ENCODE results near the gene SLC8A3.
"Not testable (repeated sequence)": the region's sequence is repeated elsewhere in the genome, so short reads cannot be mapped to it uniquely, and the experiment has no call there.

The SLC8A3 gene, protein sequence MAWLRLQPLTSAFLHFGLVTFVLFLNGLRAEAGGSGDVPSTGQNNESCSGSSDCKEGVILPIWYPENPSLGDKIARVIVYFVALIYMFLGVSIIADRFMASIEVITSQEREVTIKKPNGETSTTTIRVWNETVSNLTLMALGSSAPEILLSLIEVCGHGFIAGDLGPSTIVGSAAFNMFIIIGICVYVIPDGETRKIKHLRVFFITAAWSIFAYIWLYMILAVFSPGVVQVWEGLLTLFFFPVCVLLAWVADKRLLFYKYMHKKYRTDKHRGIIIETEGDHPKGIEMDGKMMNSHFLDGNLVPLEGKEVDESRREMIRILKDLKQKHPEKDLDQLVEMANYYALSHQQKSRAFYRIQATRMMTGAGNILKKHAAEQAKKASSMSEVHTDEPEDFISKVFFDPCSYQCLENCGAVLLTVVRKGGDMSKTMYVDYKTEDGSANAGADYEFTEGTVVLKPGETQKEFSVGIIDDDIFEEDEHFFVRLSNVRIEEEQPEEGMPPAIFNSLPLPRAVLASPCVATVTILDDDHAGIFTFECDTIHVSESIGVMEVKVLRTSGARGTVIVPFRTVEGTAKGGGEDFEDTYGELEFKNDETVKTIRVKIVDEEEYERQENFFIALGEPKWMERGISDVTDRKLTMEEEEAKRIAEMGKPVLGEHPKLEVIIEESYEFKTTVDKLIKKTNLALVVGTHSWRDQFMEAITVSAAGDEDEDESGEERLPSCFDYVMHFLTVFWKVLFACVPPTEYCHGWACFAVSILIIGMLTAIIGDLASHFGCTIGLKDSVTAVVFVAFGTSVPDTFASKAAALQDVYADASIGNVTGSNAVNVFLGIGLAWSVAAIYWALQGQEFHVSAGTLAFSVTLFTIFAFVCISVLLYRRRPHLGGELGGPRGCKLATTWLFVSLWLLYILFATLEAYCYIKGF

DNA sequence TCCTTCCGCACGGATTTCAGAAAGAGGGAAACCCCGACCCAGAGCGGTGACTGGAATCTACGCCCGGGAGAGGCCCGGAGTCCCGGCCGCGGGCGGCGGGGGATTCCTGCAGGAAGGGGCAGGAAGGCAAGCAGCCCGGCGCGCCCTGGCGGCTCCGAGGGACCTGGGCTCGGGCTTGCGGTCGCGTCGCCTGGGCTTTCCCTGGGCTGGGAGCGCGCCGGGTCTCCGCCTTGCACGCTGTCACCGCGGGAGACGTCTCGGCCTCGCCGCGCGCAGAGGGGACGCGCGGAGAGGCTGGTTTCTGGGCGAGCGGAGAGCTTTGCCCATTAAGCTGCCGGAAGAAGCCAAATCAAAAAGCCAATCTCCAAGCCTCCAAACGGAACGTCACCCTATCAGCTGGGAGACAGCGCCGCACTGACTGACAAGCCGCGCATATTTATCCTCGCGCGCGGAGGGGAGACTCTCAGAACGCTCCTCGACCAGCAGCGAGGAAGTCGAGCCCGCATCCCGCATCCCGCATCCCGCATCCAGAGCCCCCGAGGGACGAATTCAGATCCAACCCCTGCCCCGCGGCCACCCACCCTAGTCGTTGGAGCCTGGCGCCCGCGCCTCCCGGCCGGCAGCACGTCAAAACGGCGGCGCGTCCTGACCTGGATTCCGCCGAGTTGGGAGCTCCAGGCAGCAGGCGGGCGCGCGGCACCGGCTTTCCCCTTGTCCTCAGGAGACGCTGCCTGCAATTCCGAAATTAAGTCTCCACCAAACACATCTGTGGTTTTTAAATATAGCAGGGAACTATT lies at the start of gene SLC8A3:
SLC8A3 (minus strand) TSS at position 293 of the 797 bp plus-strand sequence. CDS start 20,529 bp downstream, outside the sequence.
- DNase-seq (ENCODE audit: low read depth in 2 of 2) = peak in 1 of 2 donors; percentile 16

DNA sequence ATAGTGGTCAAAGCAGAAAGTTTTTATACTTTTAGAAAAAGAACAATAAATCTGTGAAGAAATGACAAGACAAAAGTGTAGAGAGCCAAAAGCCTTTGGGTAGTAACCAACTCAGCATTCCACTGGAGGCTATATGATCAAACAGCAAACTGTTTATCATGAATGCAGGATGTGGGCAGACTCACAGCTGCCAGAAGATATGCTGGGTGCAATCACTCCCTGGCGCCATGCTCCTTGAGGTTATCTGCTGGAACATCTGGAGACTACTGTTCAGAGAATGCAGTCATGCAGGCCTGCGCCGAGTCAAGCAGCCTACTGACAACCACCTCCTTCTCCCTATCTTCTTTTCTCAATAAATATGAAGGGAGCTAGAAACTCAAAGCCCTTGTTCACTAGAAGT lies 49.0 kb upstream of the SLC8A3 start:
- DNase-seq (ENCODE audit: low read depth in 2 of 2) = no peak

DNA sequence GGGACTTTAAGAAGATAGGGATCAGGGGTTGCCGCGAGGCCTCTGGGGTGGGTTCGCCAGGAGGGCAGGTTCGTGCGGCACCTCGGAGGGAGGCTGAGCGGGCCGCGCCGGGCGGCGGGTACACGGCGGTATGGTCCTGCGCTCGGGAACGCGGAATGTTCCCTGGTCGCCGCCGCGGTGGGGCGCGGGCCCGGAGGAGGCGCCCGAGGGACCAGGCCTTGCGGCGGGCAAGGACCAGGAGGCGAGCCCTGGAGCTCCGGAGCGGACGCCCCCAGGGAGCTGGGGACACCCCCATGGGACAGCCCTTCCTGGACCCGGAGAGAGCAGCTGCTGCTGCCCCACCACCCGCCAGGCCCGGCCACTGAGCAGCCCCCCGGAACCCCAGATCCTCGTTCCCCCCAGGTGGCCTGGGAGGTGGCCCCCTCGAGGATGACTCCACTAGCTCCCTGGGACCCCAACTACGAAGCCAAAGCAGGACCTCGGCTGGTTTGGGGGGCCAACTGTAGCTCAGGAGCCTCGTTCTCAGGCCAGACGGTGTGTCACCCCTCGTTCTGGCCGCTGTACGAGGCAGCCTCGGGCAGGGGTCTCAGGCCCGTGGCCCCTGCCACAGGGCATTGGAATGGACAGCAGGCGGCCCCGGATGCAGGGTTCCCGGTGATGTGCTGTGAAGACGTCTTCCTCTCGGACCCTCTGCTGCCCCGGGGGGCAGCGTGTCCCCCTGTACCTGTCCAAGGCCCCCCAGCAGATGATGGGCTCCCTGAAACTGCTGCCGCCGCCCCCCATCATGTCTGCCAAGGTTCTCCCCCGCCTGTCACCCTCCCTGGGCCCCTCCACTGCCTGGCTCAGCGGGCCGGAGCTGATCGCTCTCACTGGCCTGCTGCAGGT lies 45.6 kb upstream of the SLC8A3 start:
- no peak for DNase-seq (ENCODE audit: low read depth in 2 of 2)

DNA sequence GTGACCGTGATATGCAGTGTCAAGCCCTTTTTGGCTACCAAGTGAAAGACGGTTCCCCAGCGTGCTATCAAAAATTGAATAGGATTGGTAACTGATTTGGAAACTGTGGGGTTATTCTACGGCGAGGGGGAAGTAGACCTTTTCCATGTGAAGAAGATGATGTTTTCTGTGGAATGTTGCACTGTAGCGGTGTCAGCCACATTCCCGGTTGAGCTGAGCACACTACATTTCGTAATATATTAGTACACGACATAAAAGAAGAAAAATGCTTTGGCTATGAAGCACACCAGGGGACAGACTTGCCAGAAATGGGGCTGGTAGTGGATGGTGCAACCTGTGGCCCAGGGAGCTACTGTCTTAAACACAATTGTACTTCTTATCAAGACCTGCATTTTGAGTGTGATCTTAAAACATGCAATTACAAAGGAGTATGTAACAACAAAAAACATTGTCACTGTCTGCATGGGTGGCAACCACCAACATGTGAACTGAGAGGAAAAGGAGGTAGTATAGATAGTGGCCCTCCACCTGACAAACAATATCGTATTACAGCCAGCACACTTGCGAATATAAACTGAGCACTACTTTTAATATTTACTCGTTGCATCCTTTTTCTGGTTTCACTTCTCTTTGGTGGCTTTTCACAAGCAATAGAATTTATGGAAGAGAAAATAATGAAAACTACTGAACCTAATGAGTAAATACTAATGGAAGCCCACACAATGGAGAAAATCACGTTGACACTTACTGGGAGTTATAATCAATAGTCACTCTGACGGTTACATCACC lies 43.2 kb upstream of the SLC8A3 start:
- not testable (repeated sequence) for DNase-seq (ENCODE audit: low read depth in 2 of 2)

DNA sequence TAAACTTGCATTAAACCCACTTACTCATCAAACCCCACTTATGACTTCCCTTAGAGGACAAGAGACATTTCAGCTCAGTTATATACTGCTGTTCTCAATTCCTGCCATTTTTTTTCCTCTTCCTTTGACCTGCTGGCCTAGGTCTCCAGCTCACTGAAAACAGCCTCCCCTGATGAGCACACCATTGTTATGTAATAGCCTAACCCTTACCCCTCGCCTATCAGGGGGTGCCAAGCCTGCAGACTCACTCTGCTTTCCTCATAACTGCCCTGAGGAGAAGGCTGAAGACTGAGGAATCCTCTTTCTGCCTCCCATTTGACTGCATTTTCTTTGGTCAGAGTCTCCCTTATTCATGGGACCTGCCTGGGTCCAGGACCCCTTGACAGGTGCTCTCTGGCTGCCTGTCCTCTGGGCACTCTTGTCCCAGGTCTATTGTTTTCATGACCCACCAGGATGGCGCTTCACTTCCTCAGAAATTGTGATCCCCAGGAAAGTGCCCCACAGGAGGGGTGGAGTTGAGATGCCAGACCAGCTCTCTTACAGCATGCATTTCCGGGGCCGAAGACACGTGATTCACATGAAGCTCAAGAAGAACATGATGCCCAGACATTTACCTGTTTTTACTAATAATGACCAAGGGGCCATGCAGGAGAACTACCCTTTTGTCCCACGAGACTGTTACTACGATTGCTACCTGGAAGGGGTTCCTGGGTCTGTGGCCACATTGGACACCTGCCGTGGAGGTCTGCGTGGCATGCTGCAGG lies 41.3 kb upstream of the SLC8A3 start:
- DNase-seq (ENCODE audit: low read depth in 2 of 2) = not testable (repeated sequence)

DNA sequence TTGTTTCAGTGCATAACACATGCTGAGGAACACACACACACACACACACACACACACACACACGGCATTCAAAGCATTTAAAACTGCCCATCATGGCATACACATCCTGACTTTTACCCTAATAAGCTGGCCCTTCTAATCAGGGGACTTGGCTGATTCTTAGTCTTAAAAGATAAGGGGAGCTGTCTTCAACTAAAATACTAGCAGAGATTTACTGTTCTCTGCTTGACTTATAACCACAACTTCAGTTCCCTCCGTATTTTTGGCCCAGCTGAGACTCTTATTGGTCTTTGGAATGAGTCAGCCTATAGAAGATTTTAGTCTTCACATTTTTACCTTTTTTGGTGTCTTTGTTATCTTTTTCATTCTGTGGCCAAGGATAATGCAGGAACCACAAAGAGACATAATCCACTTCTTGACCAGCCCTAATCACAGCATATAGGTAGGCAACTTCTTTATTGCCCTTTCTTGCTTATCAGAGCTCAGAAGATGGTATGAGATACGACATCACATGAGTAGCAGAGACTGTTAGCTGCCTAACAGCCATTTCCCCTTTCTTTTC lies 25.1 kb upstream of the SLC8A3 start:
- no peak for DNase-seq (ENCODE audit: low read depth in 2 of 2)

DNA sequence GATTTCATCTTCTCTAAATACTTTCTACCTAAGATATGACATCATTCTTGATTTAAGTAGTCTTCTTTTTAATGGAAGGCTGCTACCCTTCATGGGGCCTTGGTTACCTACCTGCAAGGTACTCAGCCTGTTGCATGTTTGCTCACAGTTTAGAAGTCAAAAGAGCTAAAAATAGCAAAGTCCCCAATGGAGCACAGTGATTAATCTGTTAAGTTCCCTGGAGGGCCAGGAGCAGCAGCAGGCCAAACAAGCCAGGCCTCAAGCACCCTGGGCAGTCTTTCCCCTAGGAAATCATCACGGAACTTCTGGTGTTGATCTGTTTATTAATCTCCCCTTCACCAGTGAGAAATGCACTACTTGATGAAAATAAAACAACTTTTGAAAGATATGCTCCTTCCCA lies 24.0 kb upstream of the SLC8A3 start:
- DNase-seq (ENCODE audit: low read depth in 2 of 2) = no peak

DNA sequence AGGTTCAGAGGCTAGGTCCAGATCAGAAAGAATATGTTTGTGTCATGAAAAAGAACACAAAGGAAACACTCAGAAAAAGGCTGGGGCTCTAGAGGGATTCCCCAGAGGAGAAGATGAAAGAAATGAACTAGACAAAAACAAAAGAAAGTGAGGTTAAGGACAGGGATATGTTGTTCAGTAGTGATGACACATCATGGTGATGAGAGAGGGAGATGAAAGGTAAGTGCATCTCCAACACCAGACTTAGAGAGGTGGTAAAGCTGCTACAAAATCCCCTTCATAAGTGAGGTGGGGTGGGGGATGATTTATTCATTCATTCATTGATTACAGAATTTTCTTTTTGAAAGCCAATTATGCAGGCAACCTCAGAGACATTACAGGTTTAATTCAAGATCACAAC lies 19.6 kb upstream of the SLC8A3 start:
- no peak for DNase-seq (ENCODE audit: low read depth in 2 of 2)

DNA sequence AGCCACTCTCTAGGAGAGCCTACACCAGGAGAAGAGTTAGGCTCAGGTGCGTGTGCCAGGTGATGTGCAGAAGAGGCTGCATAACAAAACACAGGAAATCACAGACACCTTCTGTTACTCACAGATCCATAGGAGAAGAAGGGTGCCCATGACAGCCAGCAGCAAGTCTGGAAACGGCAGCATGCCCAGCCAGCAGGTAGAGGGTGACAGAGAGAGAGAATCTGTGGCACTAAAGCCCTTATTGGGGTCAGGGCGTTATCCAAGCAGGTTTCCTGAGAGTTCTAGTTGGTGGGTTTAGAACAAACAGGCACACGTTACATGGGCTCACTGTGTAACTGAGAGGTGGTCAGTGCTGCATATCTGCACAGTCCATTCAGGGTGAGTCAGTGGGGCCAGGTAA lies 14.9 kb upstream of the SLC8A3 start:
- DNase-seq (ENCODE audit: low read depth in 2 of 2) = no peak

DNA sequence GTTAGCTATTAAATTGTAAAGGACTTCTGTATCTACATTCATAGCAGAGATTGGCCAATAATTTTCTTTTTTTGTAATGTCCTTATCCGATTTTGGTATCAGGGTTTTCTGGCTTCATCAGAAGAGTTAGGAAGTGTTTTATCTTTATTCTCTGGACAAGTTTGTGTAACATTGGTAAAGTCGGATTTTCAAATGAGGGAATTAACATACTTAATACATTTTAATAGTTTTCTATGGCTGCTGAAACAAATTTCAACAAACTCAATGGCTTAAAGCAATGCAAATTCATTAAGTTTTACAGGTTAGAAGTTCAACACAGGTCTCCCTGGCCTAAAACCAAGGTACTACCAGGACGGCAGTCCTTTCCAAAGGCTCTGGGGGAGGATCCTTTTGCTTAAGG lies 13.2 kb upstream of the SLC8A3 start:
- no peak for DNase-seq (ENCODE audit: low read depth in 2 of 2)

DNA sequence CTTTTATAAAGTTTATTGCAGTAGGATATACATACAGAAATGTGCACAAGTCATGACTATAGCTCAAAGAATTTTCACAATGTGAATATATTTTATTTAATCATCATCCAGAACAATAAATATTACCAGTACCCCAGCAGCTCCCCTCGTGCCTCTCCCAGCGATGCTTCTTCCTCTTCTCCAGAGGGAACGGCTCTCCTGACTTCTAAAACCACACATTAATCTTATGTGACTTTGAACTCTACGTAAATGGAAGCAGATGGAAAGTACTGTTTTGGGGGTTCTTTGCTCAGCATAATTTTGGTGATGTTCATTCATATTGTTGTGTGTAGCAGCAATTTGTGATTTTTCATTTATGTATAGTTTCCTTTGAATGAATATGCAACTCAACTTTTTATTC lies 4.6 kb upstream of the SLC8A3 start:
- no peak for DNase-seq (ENCODE audit: low read depth in 2 of 2)

DNA sequence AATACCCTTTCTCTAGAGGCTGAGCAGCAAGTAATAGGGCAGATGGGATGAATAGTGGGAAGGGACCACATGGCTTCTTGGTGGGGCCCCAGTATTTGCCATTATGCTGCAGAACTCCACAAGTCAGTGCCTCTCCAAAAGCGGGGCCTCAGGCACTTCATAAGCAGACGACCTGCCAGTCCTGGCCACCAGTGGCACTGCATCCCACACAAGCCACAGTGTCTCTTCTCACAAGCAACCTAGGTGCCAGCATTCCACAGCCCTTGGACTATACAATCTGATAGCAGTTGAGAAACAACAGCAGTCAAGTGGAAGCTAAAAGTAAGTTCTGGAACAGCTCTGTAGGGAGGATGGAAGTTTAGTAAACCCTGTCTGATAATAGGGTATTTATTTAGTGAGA lies 4.2 kb upstream of the SLC8A3 start:
- DNase-seq (ENCODE audit: low read depth in 2 of 2) = no peak

DNA sequence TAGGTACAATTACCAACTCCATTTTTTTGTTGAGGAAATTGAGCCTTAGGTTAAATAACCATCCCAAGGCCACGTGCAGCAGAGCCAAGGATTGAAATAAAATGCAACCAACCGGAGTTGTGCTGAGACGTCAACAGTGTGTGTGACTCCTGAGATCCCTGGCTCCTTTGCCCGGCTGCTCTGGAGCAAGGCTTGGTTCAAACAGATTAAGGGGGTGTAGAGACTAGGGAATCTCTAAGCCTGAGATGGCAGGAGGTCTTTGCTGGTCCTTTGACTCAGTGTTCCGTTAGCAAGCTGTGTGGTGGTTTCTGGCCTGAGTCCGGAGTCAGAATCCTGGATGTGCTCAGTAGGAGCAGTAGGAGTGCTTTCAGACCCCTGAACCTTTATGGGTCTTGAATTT lies 1.4 kb upstream of the SLC8A3 start:
- DNase-seq (ENCODE audit: low read depth in 2 of 2) = no peak

DNA sequence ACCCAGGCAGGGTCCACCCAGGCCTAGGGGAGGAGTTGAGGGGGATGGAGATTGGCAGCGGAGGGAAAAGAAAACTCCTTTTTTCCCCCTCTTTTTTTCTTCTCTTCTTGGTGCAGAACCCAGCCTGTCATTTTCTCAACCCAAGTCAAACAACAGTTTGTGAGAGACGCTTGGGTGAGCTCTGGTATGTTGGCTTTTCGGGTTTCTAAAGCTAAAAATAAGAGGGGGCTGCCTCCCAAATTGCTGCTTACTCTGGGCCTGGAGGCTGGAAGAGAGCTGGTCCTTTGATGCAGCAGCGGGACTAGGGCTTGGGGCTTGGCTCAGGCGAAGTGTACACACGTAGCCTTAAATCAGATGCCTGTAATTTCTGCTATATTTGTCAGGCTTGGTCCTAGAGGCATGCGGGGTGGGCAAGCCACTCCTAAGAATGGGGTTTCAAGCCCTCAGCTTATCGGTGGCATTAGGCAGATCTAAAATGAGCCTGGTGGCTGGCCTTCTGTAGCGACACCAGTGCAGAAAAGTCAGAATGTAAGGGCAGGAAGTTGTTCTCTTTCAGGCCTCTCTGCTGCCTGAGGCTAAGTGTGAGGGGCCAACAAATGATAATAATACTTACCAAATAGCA lies 816 bp upstream of the SLC8A3 start:
- DNase-seq (ENCODE audit: low read depth in 2 of 2) = no peak

DNA sequence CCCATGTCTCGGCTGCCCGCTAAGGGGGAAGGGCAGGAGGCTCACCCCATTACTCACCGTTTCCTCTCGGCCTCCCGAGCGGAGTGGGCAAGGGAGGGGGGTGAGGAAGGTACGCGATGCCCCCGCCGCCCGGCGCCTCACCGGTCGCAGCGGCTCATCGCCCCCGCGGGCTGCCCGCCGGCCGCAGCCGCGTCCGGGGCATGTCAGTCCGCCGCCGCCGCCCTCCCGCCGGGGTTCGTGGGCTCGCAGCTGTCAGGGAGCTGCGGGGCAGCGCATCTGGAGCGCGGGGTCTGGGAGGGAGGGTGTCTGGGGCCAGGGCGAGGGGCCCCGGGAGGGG lies 461 bp downstream of the SLC8A3 start:
- no peak for DNase-seq (ENCODE audit: low read depth in 2 of 2)

DNA sequence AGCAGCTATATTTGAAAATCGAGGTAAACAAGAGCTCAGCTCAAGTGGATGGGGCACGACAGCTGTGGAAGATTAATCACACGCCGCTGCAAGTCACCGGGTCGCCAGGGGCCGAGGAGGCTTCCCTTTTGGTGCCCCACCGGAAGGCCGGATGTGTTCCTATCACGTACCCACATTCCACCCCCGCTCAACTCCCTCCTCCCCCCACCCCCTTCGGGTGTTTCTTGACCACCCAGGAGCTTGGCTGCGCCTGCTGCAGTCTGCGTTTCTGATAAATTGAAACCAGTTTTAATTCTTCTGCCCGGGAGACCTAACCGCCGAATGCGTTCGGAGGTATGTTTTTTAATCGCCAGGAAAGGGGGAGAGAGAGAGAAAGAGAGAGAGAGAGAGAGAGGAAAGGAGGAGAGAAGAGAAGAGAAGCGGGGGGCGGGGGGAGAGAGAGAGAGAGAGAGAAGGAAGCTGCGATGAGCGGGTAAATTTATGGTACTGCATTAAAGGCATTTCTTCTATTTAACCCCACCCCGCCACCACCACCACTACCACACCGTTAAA lies 1.8 kb downstream of the SLC8A3 start:
- no peak for DNase-seq (ENCODE audit: low read depth in 2 of 2)

DNA sequence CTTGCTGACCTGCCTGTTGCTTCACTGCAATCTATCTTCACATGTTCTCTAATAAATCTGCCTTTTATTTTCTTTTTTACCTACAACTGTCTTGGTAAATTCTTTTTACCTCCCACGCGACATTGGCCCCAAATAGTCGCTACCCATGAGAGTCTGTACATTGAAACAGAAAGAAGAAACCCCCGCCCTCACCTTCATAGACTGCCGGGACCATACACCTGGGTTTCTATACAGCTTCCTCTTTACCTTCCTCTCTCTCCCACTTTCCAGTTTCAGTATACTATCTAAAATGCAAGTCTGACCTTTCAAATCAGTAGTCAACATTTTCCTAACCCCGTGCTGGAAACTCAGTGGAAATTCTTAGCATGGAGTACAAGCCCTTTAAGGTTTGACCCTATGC lies 4.8 kb downstream of the SLC8A3 start:
- DNase-seq (ENCODE audit: low read depth in 2 of 2) = no peak

DNA sequence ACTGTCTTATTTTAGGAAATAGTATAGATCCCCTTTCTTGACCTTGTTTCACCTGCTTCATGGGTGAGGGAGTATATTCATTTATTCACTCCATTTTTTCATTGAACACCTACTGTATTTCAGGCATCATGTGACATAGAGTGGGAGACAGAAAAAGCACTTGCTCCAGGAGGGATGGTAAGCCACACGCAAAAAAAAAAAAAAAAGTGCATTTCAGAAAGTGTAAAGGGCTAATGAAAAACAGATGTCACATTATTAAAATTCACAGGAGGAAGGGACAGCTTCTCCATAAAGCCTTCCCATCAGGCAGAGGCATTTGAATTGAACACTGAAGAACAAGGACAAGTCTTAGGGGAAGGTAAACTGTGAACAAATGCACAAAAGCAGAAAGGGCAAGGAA lies 7.5 kb downstream of the SLC8A3 start:
- no peak for DNase-seq (ENCODE audit: low read depth in 2 of 2)
